ENCODE measurements around the gene DPH3. TPM values are rescaled to one million over a fixed set of nuclear protein-coding genes. Genes with fewer than 3 reads are reported as not detected.

The DPH3 gene
- total and polyA plus RNA-seq, 10 of the 15 experiments (the other 5 are each of a cell fraction or from before 2014, with no cell fraction given) = 10.8 to 71.8 (median 23.4) TPM

DNA sequence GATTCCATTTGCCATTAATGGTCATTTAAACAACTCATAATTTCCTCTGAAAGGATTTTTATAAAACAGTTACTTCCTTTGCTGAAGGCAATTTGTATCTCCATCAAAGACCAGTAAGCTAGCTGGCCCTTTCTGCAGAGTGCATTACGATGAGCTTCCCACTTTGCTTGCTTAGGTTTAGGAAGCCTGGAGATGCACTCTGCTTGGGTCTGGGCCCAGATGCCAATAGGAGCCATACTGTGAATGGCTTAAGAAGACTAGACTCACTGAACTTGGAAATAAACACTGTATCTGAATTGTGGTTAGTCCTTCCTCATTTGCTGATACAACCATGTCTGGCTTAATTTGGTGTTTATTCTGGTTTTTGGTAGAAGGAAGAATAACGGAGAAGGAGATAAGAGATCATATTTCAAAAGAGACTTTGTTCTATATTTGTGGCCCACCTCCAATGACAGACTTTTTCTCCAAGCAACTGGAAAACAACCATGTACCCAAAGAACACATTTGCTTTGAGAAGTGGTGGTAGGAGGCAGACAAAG is 38.4 kb upstream of the DPH3 start:
- ChIA-PET RAD21 (ENCODE audit: unreplicated experiment) (interaction anchor here (1.4 kb wide), 1 partner anchor 17 kb away, joined by 3 read pairs; no protein-coding TSS in a partner anchor), CTCF (interaction anchor here (1.0 to 6.3 kb wide), 5 partner anchors 7 to 247 kb away, joined by 3 to 45 read pairs (median 6); no protein-coding TSS in a partner anchor), SMC1A (ENCODE audit: uncharacterized antibody, unreplicated experiment) (interaction anchor here (0.8 to 2.3 kb wide), 4 partner anchors 9 to 112 kb away, joined by 3 to 12 read pairs (median 6); no protein-coding TSS in a partner anchor), POLR2A (interaction anchor here (0.5 to 1.5 kb wide), 2 partner anchors 11 kb away, joined by 3 read pairs; no protein-coding TSS in a partner anchor)
- TF ChIP-seq TARDBP (IDR thresholded peaks at IDR 0.05; ENCODE audit: borderline replicate concordance) = no peak
- TF ChIP-seq, protein P1, sequence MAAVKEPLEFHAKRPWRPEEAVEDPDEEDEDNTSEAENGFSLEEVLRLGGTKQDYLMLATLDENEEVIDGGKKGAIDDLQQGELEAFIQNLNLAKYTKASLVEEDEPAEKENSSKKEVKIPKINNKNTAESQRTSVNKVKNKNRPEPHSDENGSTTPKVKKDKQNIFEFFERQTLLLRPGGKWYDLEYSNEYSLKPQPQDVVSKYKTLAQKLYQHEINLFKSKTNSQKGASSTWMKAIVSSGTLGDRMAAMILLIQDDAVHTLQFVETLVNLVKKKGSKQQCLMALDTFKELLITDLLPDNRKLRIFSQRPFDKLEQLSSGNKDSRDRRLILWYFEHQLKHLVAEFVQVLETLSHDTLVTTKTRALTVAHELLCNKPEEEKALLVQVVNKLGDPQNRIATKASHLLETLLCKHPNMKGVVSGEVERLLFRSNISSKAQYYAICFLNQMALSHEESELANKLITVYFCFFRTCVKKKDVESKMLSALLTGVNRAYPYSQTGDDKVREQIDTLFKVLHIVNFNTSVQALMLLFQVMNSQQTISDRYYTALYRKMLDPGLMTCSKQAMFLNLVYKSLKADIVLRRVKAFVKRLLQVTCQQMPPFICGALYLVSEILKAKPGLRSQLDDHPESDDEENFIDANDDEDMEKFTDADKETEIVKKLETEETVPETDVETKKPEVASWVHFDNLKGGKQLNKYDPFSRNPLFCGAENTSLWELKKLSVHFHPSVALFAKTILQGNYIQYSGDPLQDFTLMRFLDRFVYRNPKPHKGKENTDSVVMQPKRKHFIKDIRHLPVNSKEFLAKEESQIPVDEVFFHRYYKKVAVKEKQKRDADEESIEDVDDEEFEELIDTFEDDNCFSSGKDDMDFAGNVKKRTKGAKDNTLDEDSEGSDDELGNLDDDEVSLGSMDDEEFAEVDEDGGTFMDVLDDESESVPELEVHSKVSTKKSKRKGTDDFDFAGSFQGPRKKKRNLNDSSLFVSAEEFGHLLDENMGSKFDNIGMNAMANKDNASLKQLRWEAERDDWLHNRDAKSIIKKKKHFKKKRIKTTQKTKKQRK (IDR thresholded peaks at IDR 0.05; ENCODE audit: low read depth, low read length) = no peak
- no peak for TF ChIP-seq FOS (IDR thresholded peaks at IDR 0.05; ENCODE audit: borderline replicate concordance, extremely low read depth, insufficient read length)
- TF ChIP-seq NR2C1 (IDR thresholded peaks at IDR 0.05) = no peak
- TF ChIP-seq, protein P2, sequence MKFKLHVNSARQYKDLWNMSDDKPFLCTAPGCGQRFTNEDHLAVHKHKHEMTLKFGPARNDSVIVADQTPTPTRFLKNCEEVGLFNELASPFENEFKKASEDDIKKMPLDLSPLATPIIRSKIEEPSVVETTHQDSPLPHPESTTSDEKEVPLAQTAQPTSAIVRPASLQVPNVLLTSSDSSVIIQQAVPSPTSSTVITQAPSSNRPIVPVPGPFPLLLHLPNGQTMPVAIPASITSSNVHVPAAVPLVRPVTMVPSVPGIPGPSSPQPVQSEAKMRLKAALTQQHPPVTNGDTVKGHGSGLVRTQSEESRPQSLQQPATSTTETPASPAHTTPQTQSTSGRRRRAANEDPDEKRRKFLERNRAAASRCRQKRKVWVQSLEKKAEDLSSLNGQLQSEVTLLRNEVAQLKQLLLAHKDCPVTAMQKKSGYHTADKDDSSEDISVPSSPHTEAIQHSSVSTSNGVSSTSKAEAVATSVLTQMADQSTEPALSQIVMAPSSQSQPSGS (IDR thresholded peaks at IDR 0.05; ENCODE audit: low read length) = no peak
- no peak for TF ChIP-seq RBBP5 (conservative IDR thresholded peaks at IDR 0.05)
- TF ChIP-seq RAD21 (IDR thresholded peaks at IDR 0.05; ENCODE audit: insufficient read depth, low read depth, low read length) = no peak
- no peak for TF ChIP-seq ETV6 (conservative IDR thresholded peaks at IDR 0.05 in 1 of 2, IDR thresholded peaks at IDR 0.05 in 1 of 2; ENCODE audit: borderline replicate concordance in 1 of 2, low read depth in 1 of 2)
- TF ChIP-seq, protein P3, sequence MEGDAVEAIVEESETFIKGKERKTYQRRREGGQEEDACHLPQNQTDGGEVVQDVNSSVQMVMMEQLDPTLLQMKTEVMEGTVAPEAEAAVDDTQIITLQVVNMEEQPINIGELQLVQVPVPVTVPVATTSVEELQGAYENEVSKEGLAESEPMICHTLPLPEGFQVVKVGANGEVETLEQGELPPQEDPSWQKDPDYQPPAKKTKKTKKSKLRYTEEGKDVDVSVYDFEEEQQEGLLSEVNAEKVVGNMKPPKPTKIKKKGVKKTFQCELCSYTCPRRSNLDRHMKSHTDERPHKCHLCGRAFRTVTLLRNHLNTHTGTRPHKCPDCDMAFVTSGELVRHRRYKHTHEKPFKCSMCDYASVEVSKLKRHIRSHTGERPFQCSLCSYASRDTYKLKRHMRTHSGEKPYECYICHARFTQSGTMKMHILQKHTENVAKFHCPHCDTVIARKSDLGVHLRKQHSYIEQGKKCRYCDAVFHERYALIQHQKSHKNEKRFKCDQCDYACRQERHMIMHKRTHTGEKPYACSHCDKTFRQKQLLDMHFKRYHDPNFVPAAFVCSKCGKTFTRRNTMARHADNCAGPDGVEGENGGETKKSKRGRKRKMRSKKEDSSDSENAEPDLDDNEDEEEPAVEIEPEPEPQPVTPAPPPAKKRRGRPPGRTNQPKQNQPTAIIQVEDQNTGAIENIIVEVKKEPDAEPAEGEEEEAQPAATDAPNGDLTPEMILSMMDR (IDR thresholded peaks at IDR 0.05 in 2 of 3, conservative IDR thresholded peaks at IDR 0.05 in 1 of 3; ENCODE audit: control insufficient read depth in 2 of 3, extremely low read depth in 1 of 3, insufficient read depth in 1 of 3, low read depth in 3 of 3, low read length in 3 of 3) = no peak
- TF ChIP-seq, protein P4, sequence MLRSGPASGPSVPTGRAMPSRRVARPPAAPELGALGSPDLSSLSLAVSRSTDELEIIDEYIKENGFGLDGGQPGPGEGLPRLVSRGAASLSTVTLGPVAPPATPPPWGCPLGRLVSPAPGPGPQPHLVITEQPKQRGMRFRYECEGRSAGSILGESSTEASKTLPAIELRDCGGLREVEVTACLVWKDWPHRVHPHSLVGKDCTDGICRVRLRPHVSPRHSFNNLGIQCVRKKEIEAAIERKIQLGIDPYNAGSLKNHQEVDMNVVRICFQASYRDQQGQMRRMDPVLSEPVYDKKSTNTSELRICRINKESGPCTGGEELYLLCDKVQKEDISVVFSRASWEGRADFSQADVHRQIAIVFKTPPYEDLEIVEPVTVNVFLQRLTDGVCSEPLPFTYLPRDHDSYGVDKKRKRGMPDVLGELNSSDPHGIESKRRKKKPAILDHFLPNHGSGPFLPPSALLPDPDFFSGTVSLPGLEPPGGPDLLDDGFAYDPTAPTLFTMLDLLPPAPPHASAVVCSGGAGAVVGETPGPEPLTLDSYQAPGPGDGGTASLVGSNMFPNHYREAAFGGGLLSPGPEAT (IDR thresholded peaks at IDR 0.05; ENCODE audit: low read depth) = no peak
- TF ChIP-seq EP300 (IDR thresholded peaks at IDR 0.05; ENCODE audit: borderline replicate concordance in 1 of 2, control insufficient read depth in 1 of 2, low read depth in 2 of 2, low read length in 2 of 2) = no peak
- TF ChIP-seq POLR2AphosphoS5 (IDR thresholded peaks at IDR 0.05; ENCODE audit: low read length) = no peak
- WGBS (ENCODE audit: insufficient coverage, insufficient replicate concordance, low lambda C conversion rate, missing lambda C conversion rate) = 100% methylated on average over 2 of the region's 2 CpGs
- Histone ChIP-seq H3K4me3 (no peak overlapping the region), H2AFZ (ENCODE audit: control insufficient read depth, low read depth, low read length) (no peak overlapping the region), H3K27ac (ENCODE audit: control insufficient read depth, insufficient read depth) (no peak overlapping the region), H3K9me3 (replicated peaks; ENCODE audit: control insufficient read depth, insufficient read depth, low read length) (no peaks in the 10 kb centered on the region), H3K9ac (ENCODE audit: control insufficient read depth, insufficient read depth, low read length) (no peak overlapping the region), H3K36me3 (ENCODE audit: control insufficient read depth in 2 of 2, insufficient read depth in 2 of 2, low read length in 1 of 2) (peaks cover under 1 to 4% of the 10 kb centered on the region in 2 experiments; a peak in 3 of 4 replicates), H3K27me3 (replicated peaks in 1 of 2; ENCODE audit: control insufficient read depth in 2 of 2, insufficient read depth in 2 of 2, low read length in 1 of 2) (no peaks in the 10 kb centered on the region), H3K79me2 (ENCODE audit: control insufficient read depth, insufficient read depth, low read length) (no peaks in the 10 kb centered on the region), H4K20me1 (ENCODE audit: control insufficient read depth, insufficient read depth) (no peaks in the 10 kb centered on the region), H3K4me2 (ENCODE audit: control insufficient read depth, insufficient read depth) (no peak overlapping the region), H3K4me1 (ENCODE audit: control insufficient read depth, insufficient read depth, low read length) (peaks cover 20% of the 10 kb centered on the region)
- no TSS peak for BruUV-seq (replicated peaks)
- intact Hi-C loops (cut with micrococcal nuclease; ENCODE audit: unreplicated experiment) = no loop called here
- no peak for DNase-seq (ENCODE audit: low read depth, low spot score)
- ATAC-seq = no peak
- FAIRE-seq = no peak
- in situ Hi-C loops (cut with MboI) = no loop called here

Measured in GM12878 (cell line).